Neuronal stem cell (in vitro differentiated cells): ENCODE measurements around the gene SHISA9.
A peak's percentile ranks its signal among the peaks of the same experiment; 100 is the strongest.

Experiments
- DNase-seq: peaks from one replicate; pipeline ENCODE4 v3.0.0-alpha.2; 2013; ENCODE audit warnings: low spot score
- H2AFZ ChIP-seq: one replicate; pipeline ENCODE4 v1.6.1; 2013; ENCODE audit warnings: mild to moderate bottlenecking, low read length, inconsistent platforms
- H2AK5ac ChIP-seq: 2 replicates; pipeline ENCODE4 v1.6.1; 2013; ENCODE audit warnings: low read depth, mild to moderate bottlenecking, inconsistent platforms, low read length, moderate library complexity, mixed read lengths
- H2BK120ac ChIP-seq: 2 replicates; pipeline ENCODE4 v1.6.1; 2013; ENCODE audit warnings: low read depth, mild to moderate bottlenecking, inconsistent platforms, low read length, moderate library complexity, mixed read lengths
- H2BK12ac ChIP-seq: one replicate; pipeline ENCODE4 v1.6.1; 2013; ENCODE audit warnings: low read length, inconsistent platforms
- H2BK15ac ChIP-seq: 2 replicates; pipeline ENCODE4 v1.6.1; 2013; ENCODE audit warnings: mild to moderate bottlenecking, low read length, inconsistent platforms, mixed read lengths
- H2BK5ac ChIP-seq: one replicate; pipeline ENCODE4 v1.6.1; 2013; ENCODE audit warnings: inconsistent platforms, mild to moderate bottlenecking, low read length, moderate library complexity
- H3K14ac ChIP-seq: one replicate; pipeline ENCODE4 v1.6.1; 2013; ENCODE audit warnings: low read length, inconsistent platforms
- H3K18ac ChIP-seq: 2 replicates; pipeline ENCODE4 v1.6.1; 2013; ENCODE audit warnings: low read length, inconsistent platforms
- H3K23ac ChIP-seq: 2 replicates; pipeline ENCODE4 v1.6.1; 2013; ENCODE audit warnings: low read depth, mild to moderate bottlenecking, mixed read lengths, low read length, inconsistent platforms; ENCODE audit not compliant: poor library complexity
- H3K27ac ChIP-seq: replicated peaks from 3 replicates; pipeline ENCODE4 v1.5.1; 2013; ENCODE audit warnings: low read length, inconsistent platforms
- H3K27me3 ChIP-seq, 3 experiments: 2 replicates each; pipeline ENCODE4 v1.6.1; 2013; ENCODE audit warnings: low read length in 3 of 3, mild to moderate bottlenecking in 2 of 3, inconsistent platforms in 1 of 3, low read depth in 1 of 3, mixed read lengths in 1 of 3, moderate library complexity in 1 of 3; ENCODE audit not compliant: control insufficient read depth in 3 of 3, insufficient read depth in 3 of 3
- H3K36me3 ChIP-seq, 2 donors: replicated peaks in 1 of 2; 2 replicates each; pipeline ENCODE4 v1.6.1; 2013; ENCODE audit warnings: low read length in 2 of 2; ENCODE audit not compliant: control insufficient read depth in 2 of 2, insufficient read depth in 2 of 2
- H3K4ac ChIP-seq: 2 replicates; pipeline ENCODE4 v1.6.1; 2013; ENCODE audit warnings: inconsistent platforms, mild to moderate bottlenecking, low read length, moderate library complexity
- H3K4me1 ChIP-seq, 2 donors: 1 replicate in 1 of 2; 2 replicates in 1 of 2; pipeline ENCODE4 v1.6.1; 2013; ENCODE audit warnings: low read length in 2 of 2, low read depth in 1 of 2; ENCODE audit not compliant: control insufficient read depth in 2 of 2, insufficient read depth in 1 of 2
- H3K4me2 ChIP-seq: one replicate; pipeline ENCODE4 v1.6.1; 2013; ENCODE audit warnings: mild to moderate bottlenecking, low read length, inconsistent platforms; ENCODE audit not compliant: insufficient read depth, poor library complexity, severe bottlenecking
- H3K4me3 ChIP-seq, 2 donors: 2 replicates each; pipeline ENCODE4 v1.5.1; 2013; ENCODE audit warnings: low read length in 2 of 2, mild to moderate bottlenecking in 2 of 2, inconsistent platforms in 1 of 2, moderate library complexity in 1 of 2
- H3K79me1 ChIP-seq: one replicate; pipeline ENCODE4 v1.6.1; 2013; ENCODE audit warnings: low read depth, mild to moderate bottlenecking, inconsistent platforms, low read length, moderate library complexity
- H3K9ac ChIP-seq: one replicate; pipeline ENCODE4 v1.6.1; 2013; ENCODE audit warnings: mild to moderate bottlenecking, low read depth, low read length, inconsistent platforms; ENCODE audit not compliant: poor library complexity
- H3K9me3 ChIP-seq, 2 donors: replicated peaks in 1 of 2; 2 replicates each; pipeline versions ENCODE3 to v1.6.1; 2013; ENCODE audit warnings: low read length in 2 of 2, mild to moderate bottlenecking in 2 of 2, inconsistent platforms in 1 of 2, low read depth in 1 of 2, mixed read lengths in 1 of 2, moderate library complexity in 1 of 2; ENCODE audit not compliant: control insufficient read depth in 2 of 2, insufficient read depth in 1 of 2
- H4K8ac ChIP-seq: one replicate; pipeline ENCODE4 v1.6.1; 2013; ENCODE audit warnings: low read depth, mild to moderate bottlenecking, inconsistent platforms, low read length, moderate library complexity
- H4K91ac ChIP-seq: one replicate; pipeline ENCODE4 v1.6.1; 2013; ENCODE audit warnings: low read length, low read depth, mild to moderate bottlenecking, inconsistent platforms; ENCODE audit not compliant: poor library complexity
- WGBS, 2 donors: extraction: QIAGEN DNeasy Blood & Tissue Kit; methylation state at CpG; one replicate each; pipeline ENCODE4 v1.1.7; 2013; ENCODE audit warnings: missing lambda C conversion rate in 2 of 2, mixed read lengths in 1 of 2; ENCODE audit not compliant: insufficient read length in 2 of 2, insufficient replicate concordance in 1 of 2; ENCODE audit errors: extremely low coverage in 2 of 2; 5-methylcytosine and 5-hydroxymethylcytosine counted together

SHISA9 gene

DNA sequence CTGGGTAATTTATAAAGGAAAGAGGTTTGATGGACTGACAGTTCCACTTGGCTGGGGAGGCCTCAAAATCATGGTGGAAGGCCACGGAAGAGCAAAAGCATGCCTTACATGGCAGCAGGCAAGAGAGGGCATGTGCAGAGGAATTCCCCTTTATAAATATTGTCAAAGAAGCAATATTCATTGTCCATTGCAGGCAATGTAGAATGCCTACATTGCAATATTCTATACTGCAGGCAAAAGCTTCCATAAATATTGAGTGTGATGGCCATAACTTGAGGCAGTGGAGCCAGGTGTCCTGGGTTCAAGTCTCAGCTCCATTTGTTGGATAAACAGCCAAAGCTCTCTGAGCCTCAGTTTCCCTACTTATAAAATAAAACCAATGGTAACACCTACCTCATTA is 322.3 kb downstream of the SHISA9 start:
- no peak overlapping the region for H2AFZ ChIP-seq

GRCh38 chr16:13229039-13229438 is 327.6 kb downstream of the SHISA9 start:
- no peaks in the 10 kb centered on the region for H3K4me1 ChIP-seq
- H3K79me1 ChIP-seq, result no peaks in the 10 kb centered on the region
- H3K4ac ChIP-seq, result no peak overlapping the region
- no peaks in the 10 kb centered on the region for H3K36me3 ChIP-seq
- H3K27me3 ChIP-seq, result no peaks in the 10 kb centered on the region
- no peaks in the 10 kb centered on the region for H3K9me3 ChIP-seq
- H3K18ac ChIP-seq, result no peak overlapping the region
- no peak for DNase-seq
- no CpG with 5 or more reads among the region's 6 CpGs for WGBS, 2 donors
- H2AK5ac ChIP-seq, result no peak overlapping the region
- no peak overlapping the region for H2BK12ac ChIP-seq
- H3K4me2 ChIP-seq, result no peak overlapping the region
- H2BK15ac ChIP-seq, result no peak overlapping the region
- H4K91ac ChIP-seq, result no peak overlapping the region
- no peak overlapping the region for H2AFZ ChIP-seq
- H2BK5ac ChIP-seq, result no peak overlapping the region
- H3K23ac ChIP-seq, result no peak overlapping the region
- H3K9ac ChIP-seq, result no peak overlapping the region
- no peak overlapping the region for H3K27ac ChIP-seq
- no peak overlapping the region for H3K4me3 ChIP-seq
- H2BK120ac ChIP-seq, result no peak overlapping the region
- no peak overlapping the region for H4K8ac ChIP-seq
- no peak overlapping the region for H3K14ac ChIP-seq

More for the DNA sequence above, 322.3 kb downstream of the SHISA9 start:
- Histone ChIP-seq H3K27me3 (no peaks in the 10 kb centered on the region), H3K4me3 (no peak overlapping the region), H2BK120ac (no peak overlapping the region), H4K8ac (no peak overlapping the region), H3K4ac (no peak overlapping the region), H3K27ac (no peak overlapping the region), H3K36me3 (no peaks in the 10 kb centered on the region), H2AK5ac (no peak overlapping the region), H3K18ac (no peak overlapping the region), H2BK5ac (no peak overlapping the region), H3K4me1 (peaks cover 0 to 5% of the 10 kb centered on the region in 2 donors), H2BK12ac (no peak overlapping the region), H3K4me2 (no peak overlapping the region), H2BK15ac (no peak overlapping the region), H3K9me3 (no peaks in the 10 kb centered on the region), H3K9ac (no peak overlapping the region), H3K14ac (no peak overlapping the region), H4K91ac (no peak overlapping the region), H3K23ac (no peak overlapping the region), H3K79me1 (no peaks in the 10 kb centered on the region)
- no peak for DNase-seq
- WGBS, 2 donors, result no CpG with 5 or more reads among the region's 1 CpG

DNA sequence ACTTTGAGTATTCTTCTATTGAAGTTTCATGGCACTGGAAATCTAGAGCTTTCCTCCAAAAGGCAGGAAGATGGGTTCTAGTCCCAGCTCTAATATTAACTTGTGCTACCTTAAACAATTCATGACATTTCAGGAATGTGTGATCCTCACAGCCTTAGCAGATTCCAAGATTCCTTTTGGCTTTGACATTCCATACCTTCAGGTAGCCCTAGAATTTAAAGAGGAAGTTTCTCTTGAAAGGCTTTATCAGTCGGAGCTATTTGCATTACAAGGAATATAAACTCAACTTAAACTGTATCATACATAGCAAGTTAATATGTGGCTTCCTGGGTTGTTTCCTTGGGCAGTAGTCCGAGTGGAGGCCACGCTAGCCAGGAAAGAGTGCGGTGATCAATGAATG is 330.0 kb downstream of the SHISA9 start:
- Histone ChIP-seq H3K36me3 (no peaks in the 10 kb centered on the region), H3K4ac (no peak overlapping the region), H3K9me3 (no peaks in the 10 kb centered on the region), H2AK5ac (no peak overlapping the region), H3K9ac (no peak overlapping the region), H3K4me1 (no peaks in the 10 kb centered on the region), H3K27ac (no peak overlapping the region), H3K27me3 (no peaks in the 10 kb centered on the region), H2AFZ (no peak overlapping the region), H2BK120ac (no peak overlapping the region), H3K14ac (no peak overlapping the region), H3K79me1 (no peaks in the 10 kb centered on the region), H2BK15ac (no peak overlapping the region), H2BK5ac (no peak overlapping the region), H3K4me2 (no peak overlapping the region), H4K8ac (no peak overlapping the region), H2BK12ac (no peak overlapping the region), H3K4me3 (no peak overlapping the region), H4K91ac (no peak overlapping the region), H3K23ac (no peak overlapping the region), H3K18ac (no peak overlapping the region)
- DNase-seq, result no peak
- no CpG with 5 or more reads among the region's 4 CpGs for WGBS, 2 donors

- H2BK12ac ChIP-seq, result no peak overlapping the region
- H3K9me3 ChIP-seq, result peaks cover 0 to 2% of the 10 kb centered on the region in 2 donors
- H3K14ac ChIP-seq, result no peak overlapping the region
- WGBS, 2 donors, result no CpG with 5 or more reads among the region's 17 CpGs
- H2AFZ ChIP-seq, result no peak overlapping the region
- H2BK120ac ChIP-seq, result no peak overlapping the region
- H3K9ac ChIP-seq, result no peak overlapping the region
- H3K79me1 ChIP-seq, result no peaks in the 10 kb centered on the region
- H2AK5ac ChIP-seq, result no peak overlapping the region
- H3K23ac ChIP-seq, result no peak overlapping the region
- H3K4me3 ChIP-seq, result peak overlapping the region in 1 of 2 donors; percentile 30
- DNase-seq, result no peak
- H3K18ac ChIP-seq, result no peak overlapping the region
- H3K27me3 ChIP-seq, result no peaks in the 10 kb centered on the region
- H3K27ac ChIP-seq, result no peak overlapping the region
- no peak overlapping the region for H2BK5ac ChIP-seq
- H3K4me1 ChIP-seq, result no peaks in the 10 kb centered on the region
- H2BK15ac ChIP-seq, result no peak overlapping the region
- no peak overlapping the region for H3K4ac ChIP-seq
- H3K36me3 ChIP-seq, result no peaks in the 10 kb centered on the region
- H4K8ac ChIP-seq, result no peak overlapping the region
- H4K91ac ChIP-seq, result no peak overlapping the region
- no peak overlapping the region for H3K4me2 ChIP-seq
Measured at GRCh38 chr16:13234999-13235398, 333.6 kb downstream of the SHISA9 start.
